Uterus (tissue), 4 donors: ENCODE data around the gene C6orf132. TPM values are rescaled to one million over a fixed set of nuclear protein-coding genes. Genes with fewer than 3 reads are reported as not detected.

Experiments used
- DNase-seq, 2 donors: peaks; one replicate each; pipeline ENCODE4 v3.0.0-alpha.2; 2019 to 2020
- H3K27ac ChIP-seq, 2 donors: fragments of 200-600 bp; sonication (generic); 1 replicate in 1 of 2; 2 replicates in 1 of 2; pipeline ENCODE4 v1.5.1; 2016 to 2018
- H3K27me3 ChIP-seq, 2 donors: fragments of 200-600 bp; sonication (generic); one replicate each; pipeline ENCODE4 v1.5.1; 2018 to 2019; ENCODE audit warnings: control low read depth in 1 of 2
- H3K36me3 ChIP-seq, 2 donors: fragments of 200-600 bp; sonication (generic); one replicate each; pipeline ENCODE4 v1.5.1; 2019; ENCODE audit warnings: control low read depth in 1 of 2
- H3K4me1 ChIP-seq, 2 donors: fragments of 200-600 bp; sonication (generic); one replicate each; pipeline ENCODE4 v1.5.1; 2018 to 2019; ENCODE audit warnings: control low read depth in 1 of 2
- H3K4me3 ChIP-seq, 2 donors: fragments of 200-600 bp; sonication (generic); 1 replicate in 1 of 2; 2 replicates in 1 of 2; pipeline ENCODE4 v1.5.1; 2018 to 2019; ENCODE audit warnings: mild to moderate bottlenecking in 1 of 2
- H3K9me3 ChIP-seq, 2 donors: fragments of 200-600 bp; sonication (generic); one replicate each; pipeline ENCODE4 v1.5.1; 2019; ENCODE audit warnings: control low read depth in 1 of 2
- CTCF ChIP-seq, 4 experiments: fragments of 200-600 bp in 2 of 4; fragments of 450-650 bp in 2 of 4; sonication (generic) in 2 of 4; IDR thresholded peaks; one replicate each; pipeline ENCODE4 v1.5.1; 2016 to 2019; ENCODE audit warnings: antibody characterized with exemption in 4 of 4, mild to moderate bottlenecking in 2 of 4, moderate library complexity in 1 of 4
- POLR2A ChIP-seq, 2 donors: fragments of 450-650 bp; IDR thresholded peaks; one replicate each; pipeline ENCODE4 v1.6.1; 2016; ENCODE audit warnings: antibody characterized with exemption in 2 of 2, mild to moderate bottlenecking in 1 of 2, moderate library complexity in 1 of 2
- intact Hi-C: fragments of 100-400 bp; cut with DNase I; formaldehyde crosslinking; loops from one replicate; pipeline ENCODE4 v1.15.1; 2023; ENCODE audit warnings: low total_unique reads
- total RNA-seq, 4 donors: library from RNA; depleted of rRNA in 3 of 4; stranded (reverse); fragments of >200 nt in 3 of 4; gene quantifications; one replicate each; pipeline versions ENCODE4 v1.1.0 to v1.2.4, GENCODE V29; 2014 to 2023
- donor health status: DM: yes; HTN: yes; CAD: no.

C6orf132 gene
- total RNA-seq, 4 donors from 2014 or later: 0.91 to 2.4 (median 1.0) TPM; not detected in 1

GRCh38 chr6:42165016-42165415 lies 22.6 kb upstream of the C6orf132 start:
- H3K36me3 ChIP-seq: no peaks in the 10 kb centered on the region
- intact Hi-C loops: no loop called here
- no peaks in the 10 kb centered on the region for H3K9me3 ChIP-seq
- no peak for TF ChIP-seq CTCF (IDR thresholded peaks at IDR 0.05)
- no peak for TF ChIP-seq POLR2A (IDR thresholded peaks at IDR 0.05)
- no peaks in the 10 kb centered on the region for H3K4me1 ChIP-seq
- DNase-seq: no peak
- no peaks in the 10 kb centered on the region for H3K27me3 ChIP-seq
- H3K27ac ChIP-seq: no peak overlapping the region
- no peak overlapping the region for H3K4me3 ChIP-seq

GRCh38 chr6:42163981-42164380 lies 21.6 kb upstream of the C6orf132 start:
- no peak overlapping the region for H3K4me3 ChIP-seq
- H3K4me1 ChIP-seq: no peaks in the 10 kb centered on the region
- intact Hi-C loops: loop anchor here (5.0 kb wide), 1 partner anchor 87 kb away; no protein-coding TSS in a partner anchor
- no peaks in the 10 kb centered on the region for H3K27me3 ChIP-seq
- H3K36me3 ChIP-seq: no peaks in the 10 kb centered on the region
- no peak overlapping the region for H3K27ac ChIP-seq
- H3K9me3 ChIP-seq: no peaks in the 10 kb centered on the region
- DNase-seq: no peak
- TF ChIP-seq CTCF (IDR thresholded peaks at IDR 0.05) (no peak), POLR2A (IDR thresholded peaks at IDR 0.05) (no peak)

GRCh38 chr6:42162812-42163211 lies 20.4 kb upstream of the C6orf132 start:
- Histone ChIP-seq H3K27ac (no peak overlapping the region), H3K36me3 (no peaks in the 10 kb centered on the region), H3K9me3 (no peaks in the 10 kb centered on the region), H3K27me3 (no peaks in the 10 kb centered on the region), H3K4me1 (no peaks in the 10 kb centered on the region), H3K4me3 (no peak overlapping the region)
- intact Hi-C loops: loop anchor here (5.0 kb wide), 1 partner anchor 86 kb away; no protein-coding TSS in a partner anchor
- no peak for TF ChIP-seq CTCF (IDR thresholded peaks at IDR 0.05)
- TF ChIP-seq POLR2A (IDR thresholded peaks at IDR 0.05): no peak
- no peak for DNase-seq

- no peaks in the 10 kb centered on the region for H3K36me3 ChIP-seq
- no peak overlapping the region for H3K27ac ChIP-seq
- intact Hi-C loops: loop anchor here (5.0 kb wide), 1 partner anchor 85 kb away; no protein-coding TSS in a partner anchor
- TF ChIP-seq CTCF (IDR thresholded peaks at IDR 0.05): no peak
- TF ChIP-seq POLR2A (IDR thresholded peaks at IDR 0.05): no peak
- no peaks in the 10 kb centered on the region for H3K27me3 ChIP-seq
- H3K9me3 ChIP-seq: no peaks in the 10 kb centered on the region
- H3K4me3 ChIP-seq: no peak overlapping the region
- DNase-seq: no peak
- H3K4me1 ChIP-seq: no peaks in the 10 kb centered on the region
These were observed 20.0 kb upstream of the C6orf132 start for GRCh38 chr6:42162384-42162783.

GRCh38 chr6:42159431-42160024 lies 17.1 kb upstream of the C6orf132 start:
- Histone ChIP-seq H3K4me3 (no peak overlapping the region), H3K27me3 (no peaks in the 10 kb centered on the region), H3K9me3 (no peaks in the 10 kb centered on the region), H3K36me3 (no peaks in the 10 kb centered on the region), H3K27ac (no peak overlapping the region), H3K4me1 (no peaks in the 10 kb centered on the region)
- DNase-seq: no peak
- TF ChIP-seq CTCF (IDR thresholded peaks at IDR 0.05) (no peak), POLR2A (IDR thresholded peaks at IDR 0.05) (no peak)
- intact Hi-C loops: loop anchor here (5.0 kb wide), 1 partner anchor 82 kb away; no protein-coding TSS in a partner anchor
